ENCODE measurements around the gene ERBB4. TPM values are rescaled to one million over a fixed set of nuclear protein-coding genes. Genes with fewer than 3 reads are reported as not detected.
"Not testable (repeated sequence)": the region's sequence is repeated elsewhere in the genome, so short reads cannot be mapped to it uniquely, and the experiment has no call there.

ERBB4 gene
- total RNA-seq, 1 donor from 2014 or later, result 9.2 TPM

- H3K4me1 Mint-ChIP-seq, result peaks cover 7% of the 10 kb centered on the region
- DNase-seq (ENCODE audit: low spot score in 2 of 2, unreplicated experiment in 2 of 2), result no peak
- no peaks in the 10 kb centered on the region for H3K27me3 Mint-ChIP-seq (ENCODE audit: low read depth)
- no peak overlapping the region for H3K4me3 Mint-ChIP-seq
- peaks cover 20% of the 10 kb centered on the region for H3K9me3 Mint-ChIP-seq
- peaks cover 6% of the 10 kb centered on the region for H3K36me3 Mint-ChIP-seq
- TF ChIP-seq, protein P1, sequence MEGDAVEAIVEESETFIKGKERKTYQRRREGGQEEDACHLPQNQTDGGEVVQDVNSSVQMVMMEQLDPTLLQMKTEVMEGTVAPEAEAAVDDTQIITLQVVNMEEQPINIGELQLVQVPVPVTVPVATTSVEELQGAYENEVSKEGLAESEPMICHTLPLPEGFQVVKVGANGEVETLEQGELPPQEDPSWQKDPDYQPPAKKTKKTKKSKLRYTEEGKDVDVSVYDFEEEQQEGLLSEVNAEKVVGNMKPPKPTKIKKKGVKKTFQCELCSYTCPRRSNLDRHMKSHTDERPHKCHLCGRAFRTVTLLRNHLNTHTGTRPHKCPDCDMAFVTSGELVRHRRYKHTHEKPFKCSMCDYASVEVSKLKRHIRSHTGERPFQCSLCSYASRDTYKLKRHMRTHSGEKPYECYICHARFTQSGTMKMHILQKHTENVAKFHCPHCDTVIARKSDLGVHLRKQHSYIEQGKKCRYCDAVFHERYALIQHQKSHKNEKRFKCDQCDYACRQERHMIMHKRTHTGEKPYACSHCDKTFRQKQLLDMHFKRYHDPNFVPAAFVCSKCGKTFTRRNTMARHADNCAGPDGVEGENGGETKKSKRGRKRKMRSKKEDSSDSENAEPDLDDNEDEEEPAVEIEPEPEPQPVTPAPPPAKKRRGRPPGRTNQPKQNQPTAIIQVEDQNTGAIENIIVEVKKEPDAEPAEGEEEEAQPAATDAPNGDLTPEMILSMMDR (IDR thresholded peaks at IDR 0.05; ENCODE audit: unreplicated experiment), result no peak
- no peak overlapping the region for H3K27ac Mint-ChIP-seq
Measured at GRCh38 chr2:212107014-212107413, 431.6 kb downstream of the ERBB4 start.

DNA sequence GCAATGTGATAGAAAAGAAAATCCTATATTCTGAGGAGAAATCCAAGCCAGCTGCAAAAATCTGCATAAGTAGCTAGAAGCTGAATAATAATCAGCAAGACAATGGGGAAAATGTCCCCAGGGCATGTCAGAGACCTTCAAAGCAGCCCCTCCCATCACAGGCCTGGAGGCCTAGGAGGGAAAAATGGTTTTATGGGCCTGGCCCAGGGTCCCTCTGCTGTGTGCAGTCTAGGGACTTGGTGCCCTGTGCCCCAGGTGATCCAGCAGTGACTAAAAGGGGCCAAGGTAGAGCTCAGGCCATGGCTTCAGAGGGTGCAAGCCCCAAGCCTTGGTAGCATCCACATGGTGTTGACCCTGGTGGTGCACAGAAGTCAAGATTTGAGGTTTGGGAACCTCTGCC, 432.1 kb downstream of the ERBB4 start:
- peaks cover 20% of the 10 kb centered on the region for H3K9me3 Mint-ChIP-seq
- not testable (repeated sequence) for H3K27me3 Mint-ChIP-seq (ENCODE audit: low read depth); H3K36me3 Mint-ChIP-seq; DNase-seq (ENCODE audit: low spot score in 2 of 2, unreplicated experiment in 2 of 2); H3K4me3 Mint-ChIP-seq; H3K4me1 Mint-ChIP-seq; H3K27ac Mint-ChIP-seq

DNA sequence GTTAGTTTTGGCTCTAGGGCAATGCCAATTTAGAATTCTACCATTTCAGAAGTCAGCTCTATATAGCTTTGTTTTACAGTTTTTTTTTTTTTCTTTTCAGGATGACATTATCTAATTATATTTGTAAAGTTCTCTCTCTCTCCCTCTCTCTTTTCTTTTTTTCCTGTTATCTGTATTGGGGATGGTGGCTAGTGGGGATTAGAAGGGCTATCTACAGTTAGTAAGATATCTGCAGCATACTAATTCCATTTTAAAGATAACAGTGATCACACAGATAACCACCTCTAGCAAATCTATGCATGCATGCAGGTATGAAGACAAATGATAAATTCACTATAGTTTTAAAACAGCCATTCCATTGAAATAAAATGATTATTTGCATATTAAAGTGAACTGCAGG, 438.9 kb downstream of the ERBB4 start:
- no peak overlapping the region for H3K4me3 Mint-ChIP-seq
- H3K9me3 Mint-ChIP-seq, result no peaks in the 10 kb centered on the region
- no peaks in the 10 kb centered on the region for H3K4me1 Mint-ChIP-seq
- H3K36me3 Mint-ChIP-seq, result no peaks in the 10 kb centered on the region
- TF ChIP-seq, protein P1 (IDR thresholded peaks at IDR 0.05; ENCODE audit: unreplicated experiment), result no peak
- no peak overlapping the region for H3K27ac Mint-ChIP-seq
- DNase-seq (ENCODE audit: low spot score in 2 of 2, unreplicated experiment in 2 of 2), result no peak
- no peaks in the 10 kb centered on the region for H3K27me3 Mint-ChIP-seq (ENCODE audit: low read depth)

- no peak for DNase-seq (ENCODE audit: low spot score in 2 of 2, unreplicated experiment in 2 of 2)
- H3K27ac Mint-ChIP-seq, result no peak overlapping the region
- no peaks in the 10 kb centered on the region for H3K36me3 Mint-ChIP-seq
- no peaks in the 10 kb centered on the region for H3K4me1 Mint-ChIP-seq
- no peaks in the 10 kb centered on the region for H3K9me3 Mint-ChIP-seq
- TF ChIP-seq, protein P1 (IDR thresholded peaks at IDR 0.05; ENCODE audit: unreplicated experiment), result no peak
- no peak overlapping the region for H3K4me3 Mint-ChIP-seq
- H3K27me3 Mint-ChIP-seq (ENCODE audit: low read depth), result no peaks in the 10 kb centered on the region
Measured at GRCh38 chr2:212098966-212099365, 439.6 kb downstream of the ERBB4 start.

DNA sequence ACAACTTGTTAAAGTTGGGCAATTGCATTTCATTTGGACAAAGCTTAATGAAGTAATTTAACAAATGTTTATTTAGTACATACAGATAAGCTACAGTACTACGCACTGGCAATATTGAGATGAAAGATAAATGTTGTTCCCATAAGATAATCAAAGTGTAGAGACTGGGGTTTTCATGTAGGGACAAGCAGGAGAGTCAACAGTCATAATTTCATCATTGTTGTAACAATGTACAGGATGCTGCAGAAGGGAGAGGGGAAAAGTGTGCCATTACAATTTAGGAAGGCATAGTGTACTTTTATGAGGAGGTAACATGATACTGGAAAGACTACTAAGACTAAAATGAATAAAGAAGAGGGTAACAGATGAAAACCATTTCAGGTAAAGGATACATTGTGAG, 441.6 kb downstream of the ERBB4 start:
- no peak for DNase-seq (ENCODE audit: low spot score in 2 of 2, unreplicated experiment in 2 of 2)
- no peak overlapping the region for H3K27ac Mint-ChIP-seq
- TF ChIP-seq, protein P1 (IDR thresholded peaks at IDR 0.05; ENCODE audit: unreplicated experiment), result no peak
- H3K9me3 Mint-ChIP-seq, result no peaks in the 10 kb centered on the region
- H3K4me3 Mint-ChIP-seq, result no peak overlapping the region
- no peaks in the 10 kb centered on the region for H3K36me3 Mint-ChIP-seq
- no peaks in the 10 kb centered on the region for H3K27me3 Mint-ChIP-seq (ENCODE audit: low read depth)
- no peaks in the 10 kb centered on the region for H3K4me1 Mint-ChIP-seq

DNA sequence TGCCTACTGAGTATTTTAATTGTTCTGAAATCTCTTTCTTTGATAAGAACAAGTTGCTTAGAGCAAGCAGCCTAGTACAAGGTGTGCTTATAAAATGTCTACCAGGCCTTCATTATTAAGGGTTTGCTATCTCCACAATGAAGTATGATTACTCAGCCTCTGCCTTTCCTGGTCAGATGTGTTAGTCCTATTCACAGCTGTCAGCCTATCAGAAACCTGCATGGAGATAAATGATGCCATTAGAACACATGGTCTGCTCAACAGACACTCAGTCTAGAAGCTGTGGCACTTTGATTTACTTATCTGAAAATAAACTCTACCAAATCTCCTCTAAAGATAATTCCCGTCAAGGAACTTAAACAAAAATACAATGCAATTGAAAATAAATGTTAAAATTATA, 448.7 kb downstream of the ERBB4 start:
- H3K4me1 Mint-ChIP-seq, result no peaks in the 10 kb centered on the region

More for the DNA sequence above, 448.7 kb downstream of the ERBB4 start:
- Mint-ChIP-seq H3K4me3 (no peak overlapping the region), H3K27me3 (ENCODE audit: low read depth) (no peaks in the 10 kb centered on the region), H3K36me3 (no peaks in the 10 kb centered on the region), H3K27ac (no peak overlapping the region), H3K9me3 (no peaks in the 10 kb centered on the region)
- DNase-seq (ENCODE audit: low spot score in 2 of 2, unreplicated experiment in 2 of 2), result no peak
- TF ChIP-seq, protein P1 (IDR thresholded peaks at IDR 0.05; ENCODE audit: unreplicated experiment), result no peak
